ENCODE measurements around the gene EVI5L. TPM values are rescaled to one million over a fixed set of nuclear protein-coding genes. Genes with fewer than 3 reads are reported as not detected.

Gene EVI5L
- total and polyA plus RNA-seq, 2 donors (not counting 3 experiments of a cell fraction or from before 2014, with no cell fraction given), result 11.9 to 13.5 TPM

GRCh38 chr19:7844951-7845350, 14.9 kb downstream of the EVI5L start:
- no peak for TF ChIP-seq GATA2 (IDR thresholded peaks at IDR 0.05; ENCODE audit: insufficient read depth, insufficient read length, low read depth, low read length)
- TF ChIP-seq MYC (IDR thresholded peaks at IDR 0.05; ENCODE audit: low read depth, low read length), result no peak
- TF ChIP-seq JUN (IDR thresholded peaks at IDR 0.05; ENCODE audit: borderline replicate concordance, insufficient read depth, insufficient read length, low read depth), result no peak
- no peak for TF ChIP-seq CTCF (IDR thresholded peaks at IDR 0.05; ENCODE audit: extremely low read depth in 1 of 2, insufficient read depth in 1 of 2, low read depth in 1 of 2, low read length in 2 of 2)
- no peak for TF ChIP-seq POLR2AphosphoS5 (IDR thresholded peaks at IDR 0.05; ENCODE audit: insufficient read depth, low read depth, low read length)
- TF ChIP-seq EZH2 (IDR thresholded peaks at IDR 0.05; ENCODE audit: borderline replicate concordance, low read depth, low read length, severe bottlenecking), result no peak
- TF ChIP-seq POLR2A (IDR thresholded peaks at IDR 0.05; ENCODE audit: low read depth, low read length), result no peak
- TF ChIP-seq MAX (IDR thresholded peaks at IDR 0.05; ENCODE audit: insufficient read depth, insufficient read length), result no peak
- TF ChIP-seq FOS (IDR thresholded peaks at IDR 0.05; ENCODE audit: borderline replicate concordance, insufficient read depth, low read length), result no peak
- Histone ChIP-seq H3K9ac (replicated peaks; ENCODE audit: extremely low read depth, insufficient read depth, low read length) (no peak overlapping the region), H3K4me1 (ENCODE audit: control insufficient read depth, extremely low read depth, insufficient read depth, low read length) (no peaks in the 10 kb centered on the region), H3K9me1 (replicated peaks; ENCODE audit: control insufficient read depth, extremely low read depth, insufficient read depth, low read length) (no peaks in the 10 kb centered on the region), H2AFZ (ENCODE audit: low read depth, low read length) (no peak overlapping the region), H4K20me1 (replicated peaks; ENCODE audit: control insufficient read depth, extremely low read depth, insufficient read depth, low read length) (no peaks in the 10 kb centered on the region), H3K4me3 (replicated peaks in 1 of 3; ENCODE audit: insufficient read depth in 1 of 3, low read depth in 1 of 3, low read length in 3 of 3) (no peak overlapping the region), H3K4me2 (ENCODE audit: insufficient read depth, low read length) (no peak overlapping the region), H3K9me3 (replicated peaks; ENCODE audit: control insufficient read depth, insufficient read depth, low read length) (no peaks in the 10 kb centered on the region), H3K36me3 (ENCODE audit: control insufficient read depth in 2 of 2, extremely low read depth in 1 of 2, insufficient read depth in 2 of 2, low read length in 2 of 2) (no peaks in the 10 kb centered on the region), H3K79me2 (ENCODE audit: control insufficient read depth, insufficient read depth, low read length) (no peaks in the 10 kb centered on the region), H3K27me3 (ENCODE audit: control insufficient read depth in 2 of 2, insufficient read depth in 2 of 2, low read length in 2 of 2) (no peaks in the 10 kb centered on the region), H3K27ac (ENCODE audit: insufficient read depth, low read depth, low read length) (no peak overlapping the region)
- intact Hi-C loops (cut with micrococcal nuclease), result no loop called here
- FAIRE-seq (no peak), DNase-seq (ENCODE audit: low read depth, low spot score) (no peak)
- no TSS peak for BruUV-seq (replicated peaks)
- ChIA-PET POLR2A (no interaction called here), CTCF (no interaction called here)
- dilution Hi-C loops (cut with MboI; ENCODE audit: extremely low pct_ligation_motif_present, low sequenced_read_pairs), result no loop called here

Measured in endothelial cell of umbilical vein (primary cell).